GM12872 (cell line): ENCODE measurements around the gene ZRANB3.

Experiments used
- CTCF ChIP-seq: IDR thresholded peaks from 3 replicates; pipeline ENCODE4 v1.5.1; 2011; ENCODE audit warnings: low read depth, mild to moderate bottlenecking, low read length, moderate library complexity; ENCODE audit not compliant: insufficient read depth

ZRANB3 gene

GRCh38 chr2:135167273-135167672 is 363.7 kb downstream of the ZRANB3 start:
- no peak for TF ChIP-seq CTCF

GRCh38 chr2:135164431-135164830 is 366.6 kb downstream of the ZRANB3 start:
- TF ChIP-seq CTCF: no peak

- TF ChIP-seq CTCF: no peak
Measured at GRCh38 chr2:135163901-135164300, 367.1 kb downstream of the ZRANB3 start.

- TF ChIP-seq CTCF: no peak
Measured at GRCh38 chr2:135163306-135163705, 367.7 kb downstream of the ZRANB3 start.

GRCh38 chr2:135162786-135163185 is 368.2 kb downstream of the ZRANB3 start:
- TF ChIP-seq CTCF: no peak

- no peak for TF ChIP-seq CTCF
Measured at GRCh38 chr2:135162377-135162776, 368.6 kb downstream of the ZRANB3 start.

- no peak for TF ChIP-seq CTCF
Measured at GRCh38 chr2:135159191-135159590, 371.8 kb downstream of the ZRANB3 start.

- TF ChIP-seq CTCF: no peak
Measured at GRCh38 chr2:135157856-135158255, 373.2 kb downstream of the ZRANB3 start.
